Measurements from ENCODE around the gene GIMAP4.
"Not testable (repeated sequence)": the region's sequence is repeated elsewhere in the genome, so short reads cannot be mapped to it uniquely, and the experiment has no call there.

DNA sequence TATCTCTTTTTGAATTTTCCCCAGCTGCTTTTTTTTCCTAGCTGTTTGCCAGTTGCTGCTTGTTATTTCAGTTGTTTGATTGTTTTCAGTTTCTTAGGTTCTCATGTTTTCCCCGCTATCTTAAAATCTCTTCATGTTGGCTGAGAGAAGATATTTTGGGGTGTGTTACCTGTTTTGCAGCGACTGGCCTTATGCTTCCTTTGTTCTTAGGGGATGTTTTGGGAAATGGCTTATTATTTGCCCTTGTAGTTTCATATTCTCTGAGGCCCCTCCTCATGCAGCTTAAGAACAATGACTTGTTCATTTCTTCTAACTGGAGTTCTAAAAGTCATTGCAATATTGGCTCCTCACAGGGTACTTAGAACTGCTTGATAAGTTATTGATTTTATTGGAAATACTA, 36.4 kb downstream of the GIMAP4 start:
- not testable (repeated sequence) for TF ChIP-seq POLR2A (IDR thresholded peaks at IDR 0.05)
- TF ChIP-seq, protein P1, sequence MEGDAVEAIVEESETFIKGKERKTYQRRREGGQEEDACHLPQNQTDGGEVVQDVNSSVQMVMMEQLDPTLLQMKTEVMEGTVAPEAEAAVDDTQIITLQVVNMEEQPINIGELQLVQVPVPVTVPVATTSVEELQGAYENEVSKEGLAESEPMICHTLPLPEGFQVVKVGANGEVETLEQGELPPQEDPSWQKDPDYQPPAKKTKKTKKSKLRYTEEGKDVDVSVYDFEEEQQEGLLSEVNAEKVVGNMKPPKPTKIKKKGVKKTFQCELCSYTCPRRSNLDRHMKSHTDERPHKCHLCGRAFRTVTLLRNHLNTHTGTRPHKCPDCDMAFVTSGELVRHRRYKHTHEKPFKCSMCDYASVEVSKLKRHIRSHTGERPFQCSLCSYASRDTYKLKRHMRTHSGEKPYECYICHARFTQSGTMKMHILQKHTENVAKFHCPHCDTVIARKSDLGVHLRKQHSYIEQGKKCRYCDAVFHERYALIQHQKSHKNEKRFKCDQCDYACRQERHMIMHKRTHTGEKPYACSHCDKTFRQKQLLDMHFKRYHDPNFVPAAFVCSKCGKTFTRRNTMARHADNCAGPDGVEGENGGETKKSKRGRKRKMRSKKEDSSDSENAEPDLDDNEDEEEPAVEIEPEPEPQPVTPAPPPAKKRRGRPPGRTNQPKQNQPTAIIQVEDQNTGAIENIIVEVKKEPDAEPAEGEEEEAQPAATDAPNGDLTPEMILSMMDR (IDR thresholded peaks at IDR 0.05) = not testable (repeated sequence)

Measured in testis (tissue), 2 donors.